22Rv1 (cell line): ENCODE results near the gene NOS3.

Source experiments
- H3K27ac ChIP-seq: fragments of 450-650 bp; 2 replicates; pipeline ENCODE4 v1.5.1; 2017
- ZFX ChIP-seq: fragments of 450-650 bp; IDR thresholded peaks from 2 replicates; pipeline ENCODE4 v1.6.1; 2017; ENCODE audit warnings: antibody characterized with exemption, borderline replicate concordance
- TF ChIP-seq, protein P1 (sequence below): fragments of 450-650 bp; IDR thresholded peaks from 2 replicates; pipeline ENCODE4 v1.5.1; 2017; ENCODE audit warnings: mild to moderate bottlenecking

Gene NOS3

DNA sequence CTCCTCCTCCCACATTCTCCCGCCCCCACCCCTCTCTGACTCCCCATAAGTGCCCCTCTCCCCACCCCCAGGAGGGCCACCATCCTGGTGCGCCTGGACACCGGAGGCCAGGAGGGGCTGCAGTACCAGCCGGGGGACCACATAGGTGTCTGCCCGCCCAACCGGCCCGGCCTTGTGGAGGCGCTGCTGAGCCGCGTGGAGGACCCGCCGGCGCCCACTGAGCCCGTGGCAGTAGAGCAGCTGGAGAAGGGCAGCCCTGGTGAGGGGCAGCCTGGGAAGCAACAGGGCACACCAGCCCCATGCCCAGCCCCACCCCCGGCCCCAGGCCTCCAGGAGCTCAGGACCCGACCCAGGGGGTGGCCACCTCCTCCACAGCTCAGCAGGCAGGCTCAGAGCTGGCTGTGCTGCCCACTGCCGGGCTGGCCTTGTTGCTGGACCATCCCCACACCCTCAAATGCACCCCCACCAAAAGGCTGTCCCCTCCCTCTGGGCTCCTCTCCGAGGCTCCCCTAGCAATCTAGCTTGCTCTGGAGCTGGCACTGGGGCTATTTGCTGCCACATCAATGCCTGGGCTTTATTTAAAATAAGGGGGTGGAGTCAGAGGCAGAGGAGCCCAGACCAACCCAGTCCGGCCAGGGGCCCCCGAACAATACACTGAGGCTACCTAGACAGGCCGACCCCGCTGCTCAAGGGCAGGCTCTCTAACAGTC is 18.7 kb downstream of the NOS3 start:
- peak overlapping the region; percentile 73 for H3K27ac ChIP-seq
- TF ChIP-seq ZFX = no peak
- TF ChIP-seq, protein P1, sequence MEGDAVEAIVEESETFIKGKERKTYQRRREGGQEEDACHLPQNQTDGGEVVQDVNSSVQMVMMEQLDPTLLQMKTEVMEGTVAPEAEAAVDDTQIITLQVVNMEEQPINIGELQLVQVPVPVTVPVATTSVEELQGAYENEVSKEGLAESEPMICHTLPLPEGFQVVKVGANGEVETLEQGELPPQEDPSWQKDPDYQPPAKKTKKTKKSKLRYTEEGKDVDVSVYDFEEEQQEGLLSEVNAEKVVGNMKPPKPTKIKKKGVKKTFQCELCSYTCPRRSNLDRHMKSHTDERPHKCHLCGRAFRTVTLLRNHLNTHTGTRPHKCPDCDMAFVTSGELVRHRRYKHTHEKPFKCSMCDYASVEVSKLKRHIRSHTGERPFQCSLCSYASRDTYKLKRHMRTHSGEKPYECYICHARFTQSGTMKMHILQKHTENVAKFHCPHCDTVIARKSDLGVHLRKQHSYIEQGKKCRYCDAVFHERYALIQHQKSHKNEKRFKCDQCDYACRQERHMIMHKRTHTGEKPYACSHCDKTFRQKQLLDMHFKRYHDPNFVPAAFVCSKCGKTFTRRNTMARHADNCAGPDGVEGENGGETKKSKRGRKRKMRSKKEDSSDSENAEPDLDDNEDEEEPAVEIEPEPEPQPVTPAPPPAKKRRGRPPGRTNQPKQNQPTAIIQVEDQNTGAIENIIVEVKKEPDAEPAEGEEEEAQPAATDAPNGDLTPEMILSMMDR = no peak

DNA sequence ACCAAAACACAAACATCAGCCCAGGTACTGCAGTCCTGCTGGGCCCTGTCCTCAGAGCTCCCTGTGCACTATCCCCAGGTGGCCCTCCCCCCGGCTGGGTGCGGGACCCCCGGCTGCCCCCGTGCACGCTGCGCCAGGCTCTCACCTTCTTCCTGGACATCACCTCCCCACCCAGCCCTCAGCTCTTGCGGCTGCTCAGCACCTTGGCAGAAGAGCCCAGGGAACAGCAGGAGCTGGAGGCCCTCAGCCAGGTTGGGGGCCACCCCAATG is 19.2 kb downstream of the NOS3 start:
- peak overlapping the region; percentile 73 for H3K27ac ChIP-seq
- TF ChIP-seq ZFX = no peak
- TF ChIP-seq, protein P1 = no peak

DNA sequence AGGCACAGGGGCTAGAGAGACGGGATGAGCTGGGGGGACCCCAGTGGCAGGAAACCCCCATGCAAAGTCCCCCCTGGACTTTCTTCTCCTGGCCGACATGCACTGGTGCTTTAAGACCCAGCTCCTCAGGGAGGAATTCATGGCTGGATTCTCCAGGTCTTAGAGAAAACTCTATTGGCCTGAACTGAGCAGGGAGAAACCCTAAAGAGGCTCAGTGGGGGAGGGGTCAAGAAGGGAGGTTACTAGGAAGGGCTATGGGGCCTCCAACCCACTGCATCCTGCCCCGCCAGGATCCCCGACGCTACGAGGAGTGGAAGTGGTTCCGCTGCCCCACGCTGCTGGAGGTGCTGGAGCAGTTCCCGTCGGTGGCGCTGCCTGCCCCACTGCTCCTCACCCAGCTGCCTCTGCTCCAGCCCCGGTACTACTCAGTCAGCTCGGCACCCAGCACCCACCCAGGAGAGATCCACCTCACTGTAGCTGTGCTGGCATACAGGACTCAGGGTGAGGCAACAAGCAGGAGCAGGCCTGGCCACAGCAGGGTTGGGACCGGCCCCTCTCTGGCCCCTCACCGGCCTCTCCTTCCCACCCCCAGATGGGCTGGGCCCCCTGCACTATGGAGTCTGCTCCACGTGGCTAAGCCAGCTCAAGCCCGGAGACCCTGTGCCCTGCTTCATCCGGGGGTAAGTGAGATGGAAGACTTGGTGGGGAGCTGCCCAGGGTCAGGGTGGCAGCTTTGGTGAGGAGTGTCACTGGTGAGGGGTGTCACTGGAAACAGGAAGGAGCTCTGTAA is 19.7 kb downstream of the NOS3 start:
- TF ChIP-seq, protein P1 = no peak
- TF ChIP-seq ZFX = no peak
- H3K27ac ChIP-seq = peak overlapping the region; percentile 73; the same call in 1 of the 2 replicates

DNA sequence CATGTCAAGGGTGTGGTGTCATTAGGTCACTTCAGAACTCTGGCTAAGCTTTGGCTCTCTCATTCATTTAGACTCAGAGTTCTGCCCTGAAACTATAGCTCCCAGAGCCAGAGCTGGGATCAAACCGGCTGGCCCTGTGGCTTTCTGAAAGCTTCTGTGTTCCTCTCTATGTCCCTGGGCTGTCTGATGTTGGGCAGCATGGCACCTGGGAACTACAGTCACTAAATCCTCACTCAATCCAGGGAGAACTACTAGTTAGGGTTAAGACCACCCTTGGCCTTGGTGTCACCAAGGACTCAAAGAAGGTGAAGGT is 20.2 kb downstream of the NOS3 start:
- TF ChIP-seq, protein P1 = no peak
- no peak for TF ChIP-seq ZFX
- peak overlapping the region; percentile 73; the same call in 1 of the 2 replicates for H3K27ac ChIP-seq

DNA sequence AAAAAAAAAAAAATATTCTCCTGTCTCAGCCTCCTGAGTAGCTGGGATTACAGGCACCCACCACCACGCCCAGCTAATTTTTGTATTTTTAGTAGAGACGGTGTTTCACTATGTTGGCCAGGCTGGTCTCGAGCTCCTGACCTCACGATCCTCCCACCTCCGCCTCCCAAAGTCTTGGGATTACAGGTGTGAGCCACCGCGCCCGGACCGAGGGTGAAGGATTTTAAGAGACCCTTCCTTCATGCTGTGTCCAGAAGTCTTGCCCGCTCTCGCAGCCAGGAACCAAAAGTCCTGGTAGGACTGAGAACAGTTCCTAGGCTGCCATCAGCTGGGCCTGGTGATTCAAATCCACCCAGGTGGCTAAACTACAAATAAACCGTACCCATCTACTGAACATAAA is 20.8 kb downstream of the NOS3 start:
- H3K27ac ChIP-seq = peak overlapping the region; percentile 19; the same call in 1 of the 2 replicates

DNA sequence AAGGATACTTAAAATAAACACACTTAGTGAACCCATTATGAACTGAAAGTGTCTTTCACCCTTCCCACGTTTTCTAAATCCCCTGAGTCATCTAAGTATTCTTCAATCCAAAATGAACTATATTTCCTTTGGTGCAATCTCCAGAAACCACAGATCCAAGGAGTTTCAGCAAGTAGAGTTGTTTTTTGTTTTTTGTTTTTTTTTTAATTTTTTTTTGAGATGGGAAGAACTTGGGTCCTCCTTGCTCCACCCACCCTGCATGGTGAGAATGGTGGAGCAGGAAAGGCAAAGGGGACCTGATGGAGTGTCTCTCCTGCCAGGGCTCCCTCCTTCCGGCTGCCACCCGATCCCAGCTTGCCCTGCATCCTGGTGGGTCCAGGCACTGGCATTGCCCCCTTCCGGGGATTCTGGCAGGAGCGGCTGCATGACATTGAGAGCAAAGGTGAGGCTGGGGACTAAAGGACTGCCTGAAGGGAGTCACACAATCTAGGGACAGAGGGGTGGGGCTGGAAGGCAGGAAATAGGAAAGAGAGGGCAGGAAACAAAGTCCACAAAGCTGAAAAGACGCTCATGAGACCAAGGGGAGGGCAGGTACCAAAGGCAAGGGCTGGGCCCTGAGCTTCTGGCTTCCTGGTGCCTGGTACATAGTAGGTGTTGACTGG is 21.3 kb downstream of the NOS3 start:
- H3K27ac ChIP-seq = peak overlapping the region; percentile 19

DNA sequence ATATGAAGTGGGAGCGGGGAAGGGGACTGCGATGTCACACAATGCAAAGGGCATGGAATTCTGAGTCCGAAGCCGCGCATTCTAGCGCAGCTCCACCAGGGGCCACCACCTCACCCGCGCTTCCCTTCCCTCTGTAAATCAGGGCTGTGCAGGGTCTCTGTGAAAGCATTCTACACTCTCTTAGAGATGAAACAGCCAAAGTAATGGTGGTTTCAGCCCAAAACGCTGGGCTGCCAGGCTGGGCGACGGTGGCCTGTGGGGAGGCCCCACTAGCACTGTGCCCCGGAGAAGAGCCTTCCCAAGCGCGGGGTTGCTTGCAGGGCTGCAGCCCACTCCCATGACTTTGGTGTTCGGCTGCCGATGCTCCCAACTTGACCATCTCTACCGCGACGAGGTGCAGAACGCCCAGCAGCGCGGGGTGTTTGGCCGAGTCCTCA is 22.1 kb downstream of the NOS3 start:
- TF ChIP-seq, protein P1 = peak; percentile 57
- no peak for TF ChIP-seq ZFX
- H3K27ac ChIP-seq = peak overlapping the region; percentile 19

More for the DNA sequence above, 21.3 kb downstream of the NOS3 start:
- no peak for TF ChIP-seq ZFX
- TF ChIP-seq, protein P1 = no peak
